Middle frontal gyrus (tissue), 1 donor: Measurements from ENCODE around the gene WIPF2.
"Not testable (repeated sequence)": the region's sequence is repeated elsewhere in the genome, so short reads cannot be mapped to it uniquely, and the experiment has no call there.

Experiments
- DNase-seq: peaks from one replicate; pipeline ENCODE4 v3.0.0-alpha.2; 2015; ENCODE audit warnings: low spot score; ENCODE audit errors: extremely low spot score

WIPF2 gene

GRCh38 chr17:40191237-40192208 is 27.6 kb upstream of the WIPF2 start:
- DNase-seq, result no peak

DNA sequence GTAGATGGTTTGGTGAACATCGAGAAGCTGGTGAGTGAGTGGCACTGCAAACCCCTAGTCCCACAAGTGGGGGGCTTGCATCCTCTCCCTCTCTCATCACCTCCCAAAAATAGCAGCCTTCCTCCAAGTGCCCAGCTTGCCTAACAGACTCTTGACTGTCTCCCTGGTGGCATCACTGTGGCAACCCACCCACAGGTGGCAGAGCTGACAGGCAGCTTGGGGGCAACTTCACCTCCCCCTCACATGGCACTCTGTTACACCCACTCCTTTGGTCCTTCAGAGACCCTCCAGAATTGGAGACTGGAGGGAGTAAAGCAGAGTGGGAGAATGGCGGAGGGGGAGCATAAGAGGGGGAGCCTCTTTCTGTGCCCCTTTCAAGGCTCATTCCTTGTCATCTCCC is 26.1 kb upstream of the WIPF2 start:
- DNase-seq, result no peak

GRCh38 chr17:40194821-40195220 is 24.3 kb upstream of the WIPF2 start:
- no peak for DNase-seq

GRCh38 chr17:40197550-40197949 is 21.6 kb upstream of the WIPF2 start:
- DNase-seq, result no peak

- DNase-seq, result not testable (repeated sequence)
Measured at GRCh38 chr17:40197965-40198456, 21.1 kb upstream of the WIPF2 start.

- no peak for DNase-seq
Measured at GRCh38 chr17:40198576-40198975, 20.5 kb upstream of the WIPF2 start.

DNA sequence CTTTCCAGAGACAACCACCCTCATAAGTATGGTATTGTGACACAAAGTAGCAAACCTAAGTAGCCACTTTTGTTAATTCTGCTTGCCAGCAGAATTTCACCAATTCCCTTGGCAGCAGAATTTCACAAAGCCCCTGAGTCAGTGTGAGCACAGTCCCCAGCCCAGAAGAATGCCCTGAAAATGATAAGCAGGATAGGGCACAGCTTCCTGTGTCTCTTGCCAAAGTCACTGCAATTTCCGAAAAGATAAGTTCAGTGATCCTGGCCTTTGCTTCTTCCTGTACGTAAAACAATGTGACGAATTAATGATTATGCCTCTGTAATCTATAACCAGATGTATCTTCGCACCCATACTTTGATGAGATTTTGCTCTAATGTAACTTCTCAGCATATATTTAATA is 16.0 kb upstream of the WIPF2 start:
- no peak for DNase-seq

- not testable (repeated sequence) for DNase-seq
Measured at GRCh38 chr17:40206193-40206592, 12.9 kb upstream of the WIPF2 start.

DNA sequence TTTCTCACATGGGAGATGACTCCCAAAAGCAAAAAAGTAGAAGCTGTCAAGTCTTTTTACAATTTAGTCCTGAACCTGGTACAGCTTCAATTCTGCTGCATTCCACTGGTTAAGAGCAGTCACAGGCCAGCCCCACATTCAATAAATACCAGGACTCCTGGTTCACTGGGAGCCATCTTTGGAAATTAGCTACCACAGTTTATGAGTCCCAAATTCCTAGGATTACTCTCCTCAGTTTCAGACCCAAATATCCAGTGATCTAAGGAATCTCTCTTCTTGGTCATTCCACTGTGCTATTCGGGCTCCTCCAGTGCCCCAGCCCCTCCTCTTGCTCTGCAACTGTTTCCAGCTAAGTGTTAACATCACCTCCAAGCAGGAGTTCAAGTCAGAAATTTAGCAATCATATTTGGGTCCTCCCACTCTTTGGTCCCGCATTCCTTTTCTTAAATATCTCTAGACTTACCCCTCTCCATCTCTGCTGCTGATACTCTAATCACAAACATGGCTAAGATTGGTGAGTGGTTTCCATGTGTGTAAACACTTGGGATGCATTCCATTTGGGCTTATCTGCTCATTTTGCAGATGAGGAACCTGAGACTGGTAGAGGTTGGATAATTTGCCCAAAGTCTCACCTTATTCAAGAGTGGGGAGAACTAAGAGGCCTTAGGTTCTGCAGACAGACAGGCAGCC is 9.6 kb upstream of the WIPF2 start:
- DNase-seq, result no peak

DNA sequence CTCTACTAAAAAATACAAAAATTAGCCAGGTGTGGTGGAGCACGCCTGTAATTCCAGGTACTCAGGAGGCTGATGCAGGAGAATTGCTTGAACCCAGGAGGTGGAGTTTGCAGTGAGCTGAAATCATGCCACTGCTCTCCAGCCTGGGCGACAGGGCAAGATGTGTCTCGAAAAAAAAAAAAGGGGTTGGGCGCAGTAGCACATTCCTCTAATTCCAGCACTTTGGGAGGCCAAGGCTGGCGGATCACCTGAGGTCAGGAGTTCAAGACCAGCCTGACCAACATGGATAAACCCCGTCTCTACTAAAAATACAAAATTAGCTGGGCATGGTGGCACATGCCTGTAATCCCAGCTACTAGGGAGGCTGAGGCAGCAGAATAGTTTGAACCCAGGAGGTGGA is 5.2 kb upstream of the WIPF2 start:
- not testable (repeated sequence) for DNase-seq

GRCh38 chr17:40218006-40218739 is 931 bp upstream of the WIPF2 start:
- DNase-seq, result no peak

DNA sequence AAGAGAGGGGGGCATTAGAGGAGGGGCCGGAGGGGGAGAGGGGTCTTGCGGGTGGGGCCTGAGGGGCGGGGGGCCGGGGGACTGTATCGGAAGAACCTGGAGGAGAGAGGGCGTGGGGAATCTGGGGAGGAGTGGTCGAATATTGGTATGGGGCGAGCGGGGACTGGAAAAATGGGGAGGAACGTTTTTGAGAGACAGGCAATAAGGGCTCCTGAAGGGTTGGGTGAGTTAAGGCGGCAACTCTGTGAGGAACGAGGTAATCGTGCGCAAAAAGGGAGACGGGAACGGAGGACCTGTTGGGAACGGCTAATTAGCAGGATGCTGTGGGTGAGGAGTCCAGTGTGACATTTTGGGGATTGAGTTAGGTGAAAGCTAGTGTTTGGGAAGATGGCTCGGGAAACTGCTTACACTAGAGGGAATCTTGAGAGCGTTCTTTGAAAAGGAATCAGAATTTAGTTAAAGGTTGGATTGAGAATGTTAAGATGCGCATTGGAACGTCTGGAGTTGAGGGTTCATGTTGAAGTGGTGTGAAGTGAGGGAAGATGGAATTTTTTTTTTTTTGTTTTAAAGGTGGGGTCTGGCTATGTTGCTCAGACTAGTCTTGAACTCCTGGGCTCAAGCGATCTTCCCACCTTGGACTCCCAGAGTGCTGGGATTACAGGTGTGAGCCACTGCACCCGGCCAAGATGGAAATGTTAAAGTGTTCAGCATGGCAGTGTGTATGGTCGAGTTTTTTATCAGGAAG is 662 bp downstream of the WIPF2 start:
- DNase-seq, result no peak

GRCh38 chr17:40224718-40225550 is 5.8 kb downstream of the WIPF2 start:
- DNase-seq, result peak; percentile 77

DNA sequence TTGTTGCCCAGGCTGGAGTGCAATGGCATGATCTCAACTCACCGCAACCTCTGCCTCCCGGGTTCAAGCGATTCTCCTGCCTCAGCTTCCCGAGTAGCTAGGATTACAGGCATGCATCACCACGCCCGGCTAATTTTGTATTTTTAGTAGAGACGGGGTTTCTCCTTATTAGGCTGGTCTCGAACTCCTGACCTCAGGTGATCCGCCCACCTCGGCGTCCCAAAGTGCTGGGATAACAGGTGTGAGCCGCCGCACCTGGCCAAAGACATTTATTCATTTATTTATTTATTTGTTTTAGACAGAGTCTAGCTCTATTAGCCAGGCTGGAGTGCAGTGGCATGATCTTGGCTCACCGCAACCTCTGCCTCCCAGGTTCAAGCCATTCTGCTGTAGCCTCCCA is 10.0 kb downstream of the WIPF2 start:
- not testable (repeated sequence) for DNase-seq

GRCh38 chr17:40230670-40231069 is 11.6 kb downstream of the WIPF2 start:
- DNase-seq, result no peak

GRCh38 chr17:40231928-40232327 is 12.8 kb downstream of the WIPF2 start:
- not testable (repeated sequence) for DNase-seq

- no peak for DNase-seq
Measured at GRCh38 chr17:40241252-40241834, 22.2 kb downstream of the WIPF2 start.

DNA sequence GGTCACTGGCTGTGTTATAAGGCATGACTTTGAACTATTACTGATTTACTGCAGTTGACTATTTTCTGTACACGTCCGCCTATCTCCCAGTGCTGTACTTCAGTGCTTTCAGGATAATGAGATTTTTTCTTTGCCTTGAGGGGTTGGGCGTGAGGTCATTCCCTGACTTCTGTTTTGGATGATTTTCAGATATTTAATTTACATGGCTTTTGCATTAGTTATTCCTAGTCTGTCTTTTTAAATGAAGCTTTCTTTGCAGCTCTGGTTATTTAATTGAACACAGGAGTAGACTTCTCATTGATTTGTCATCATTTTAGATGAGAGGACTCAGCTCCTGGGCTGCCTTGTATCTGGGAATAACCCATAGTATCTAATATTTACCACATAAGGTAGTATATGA is 23.7 kb downstream of the WIPF2 start:
- no peak for DNase-seq

DNA sequence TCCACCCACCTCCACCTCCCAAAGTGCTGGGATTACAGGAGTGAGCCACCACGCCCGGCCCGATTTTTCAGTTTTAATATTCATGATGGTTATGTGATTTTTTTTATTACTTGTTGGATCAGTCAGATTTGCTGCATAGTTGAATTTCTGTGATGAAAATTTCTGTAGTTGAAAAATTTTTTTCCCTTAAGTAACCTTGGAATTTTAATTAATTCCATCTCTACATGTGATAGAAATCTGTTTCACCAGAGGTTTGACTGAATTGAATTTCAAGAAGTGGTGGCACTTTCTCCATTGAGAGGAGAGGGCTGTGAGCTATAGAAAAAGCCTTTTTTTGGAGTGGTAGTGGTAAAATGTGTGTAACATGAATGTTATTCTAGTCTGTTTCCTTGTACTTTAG is 24.7 kb downstream of the WIPF2 start:
- DNase-seq, result no peak

GRCh38 chr17:40244255-40244654 is 25.2 kb downstream of the WIPF2 start:
- DNase-seq, result no peak
